ENCODE data around the gene TTLL6. TPM values are rescaled to one million over a fixed set of nuclear protein-coding genes. Genes with fewer than 3 reads are reported as not detected.
A peak's percentile ranks its signal among the peaks of the same experiment; 100 is the strongest.

Gene TTLL6
- total and polyA plus RNA-seq, 8 donors, result 0.48 to 11.0 (median 1.6) TPM; not detected in 4

- WGBS, 5 donors, result 6 to 10% (median 8%) methylated on average over 19 of the region's 19 CpGs
- TF ChIP-seq CTCF (IDR thresholded peaks at IDR 0.05), result no peak
- no peak for TF ChIP-seq POLR2A (IDR thresholded peaks at IDR 0.05)
- no peak for TF ChIP-seq EP300 (IDR thresholded peaks at IDR 0.05)
- no peak for TF ChIP-seq POLR2AphosphoS5 (IDR thresholded peaks at IDR 0.05)
- H3K9me3 ChIP-seq, result no peaks in the 10 kb centered on the region
- no peak overlapping the region for H3K4me3 ChIP-seq
- intact Hi-C loops (cut with DNase I; ENCODE audit: low total_unique reads), result loop anchor here (10.0 kb wide), 2 partner anchors 65 to 155 kb away; no protein-coding TSS in a partner anchor
- no peaks in the 10 kb centered on the region for H3K36me3 ChIP-seq
- no peak for DNase-seq
- no peak overlapping the region for H3K27ac ChIP-seq
- peaks cover 19 to 45% (median 30%) of the 10 kb centered on the region in 4 donors for H3K4me1 ChIP-seq
- peaks cover 44 to 100% (median 97%) of the 10 kb centered on the region in 3 donors for H3K27me3 ChIP-seq
Observed at GRCh38 chr17:48729335-48730239, 87.4 kb downstream of the TTLL6 start.

- peak; percentile 37 to 71 for DNase-seq
- WGBS, 5 donors, result 4 to 7% (median 5%) methylated on average over 41 to 55 of the region's 55 CpGs
- no peak within 1 kb of the TSS for H3K27ac ChIP-seq
Observed at GRCh38 chr17:48728232-48729231, 88.5 kb downstream of the TTLL6 start, which contains the start of gene HOXB13. Gene HOXB13, minus strand, starts transcription at chr17:48728750. Its CDS starts 157 bp downstream, at chr17:48728593.

GRCh38 chr17:48727415-48728175 lies 89.4 kb downstream of the TTLL6 start:
- Histone ChIP-seq H3K27me3 (peaks cover 38 to 100% (median 97%) of the 10 kb centered on the region in 3 donors), H3K4me1 (peaks cover 16 to 46% (median 38%) of the 10 kb centered on the region in 4 donors), H3K4me3 (no peak overlapping the region), H3K27ac (no peak overlapping the region), H3K36me3 (no peaks in the 10 kb centered on the region), H3K9me3 (no peaks in the 10 kb centered on the region)
- intact Hi-C loops (cut with DNase I; ENCODE audit: low total_unique reads), result loop anchor here (10.0 kb wide), 2 partner anchors 67 to 157 kb away; no protein-coding TSS in a partner anchor
- 33 to 43% (median 34%) methylated on average over 5 to 9 of the region's 9 CpGs for WGBS, 5 donors
- no peak for DNase-seq
- TF ChIP-seq CTCF (IDR thresholded peaks at IDR 0.05) (no peak), EP300 (IDR thresholded peaks at IDR 0.05) (no peak), POLR2AphosphoS5 (IDR thresholded peaks at IDR 0.05) (no peak), POLR2A (IDR thresholded peaks at IDR 0.05) (no peak)

More at GRCh38 chr17:48728232-48729231, 88.5 kb downstream of the TTLL6 start, which contains the start of gene HOXB13:
- Histone ChIP-seq H3K27me3 (peaks cover 37 to 100% (median 97%) of the 10 kb centered on the region in 3 donors), H3K4me1 (peaks cover 23 to 46% (median 36%) of the 10 kb centered on the region in 4 donors), H3K36me3 (no peaks in the 10 kb centered on the region), H3K9me3 (no peaks in the 10 kb centered on the region), H3K4me3 (peak within 1 kb of the TSS in 3 of 4 donors; percentile 1 to 41 (median 35))
- TF ChIP-seq CTCF (IDR thresholded peaks at IDR 0.05) (no peak), POLR2A (IDR thresholded peaks at IDR 0.05) (no peak), EP300 (IDR thresholded peaks at IDR 0.05) (no peak), POLR2AphosphoS5 (IDR thresholded peaks at IDR 0.05) (no peak)
- intact Hi-C loops (cut with DNase I; ENCODE audit: low total_unique reads), result loop anchor here (10.0 kb wide), 2 partner anchors 66 to 156 kb away; no protein-coding TSS in a partner anchor

All from stomach (tissue), 9 donors.